Stimulated activated CD4-positive, alpha-beta T cell treated with anti-CD3 and anti-CD28 coated beads, Interleukin-15, amount 100 ng/mL, for 24 hours (primary cell): ENCODE results near the gene UNC5B.

ENCODE experiments used
- DNase-seq: peaks from one replicate; pipeline ENCODE4 v3.0.0-alpha.2; 2020

Gene UNC5B

GRCh38 chr10:71212318-71213126 is at the start of gene UNC5B:
UNC5B (plus strand) TSS chr10:71212570; CDS start chr10:71212986, 416 bp downstream.
- peak; percentile 80 for DNase-seq

- DNase-seq: no peak
Measured at GRCh38 chr10:71173466-71173865, 38.9 kb upstream of the UNC5B start.

GRCh38 chr10:71176661-71177060 is 35.7 kb upstream of the UNC5B start:
- DNase-seq: no peak

- no peak for DNase-seq
Measured at GRCh38 chr10:71177651-71178199, 34.6 kb upstream of the UNC5B start.

- no peak for DNase-seq
Measured at GRCh38 chr10:71178880-71179279, 33.5 kb upstream of the UNC5B start.

GRCh38 chr10:71179382-71179781 is 33.0 kb upstream of the UNC5B start:
- DNase-seq: no peak

GRCh38 chr10:71184421-71184820 is 27.9 kb upstream of the UNC5B start:
- no peak for DNase-seq

- no peak for DNase-seq
Measured at GRCh38 chr10:71185209-71185608, 27.2 kb upstream of the UNC5B start.

GRCh38 chr10:71187197-71187596 is 25.2 kb upstream of the UNC5B start:
- no peak for DNase-seq

GRCh38 chr10:71187600-71187999 is 24.8 kb upstream of the UNC5B start:
- DNase-seq: no peak

- DNase-seq: no peak
Measured at GRCh38 chr10:71188201-71188600, 24.2 kb upstream of the UNC5B start.

- no peak for DNase-seq
Measured at GRCh38 chr10:71191019-71191418, 21.4 kb upstream of the UNC5B start.

- no peak for DNase-seq
Measured at GRCh38 chr10:71191551-71192076, 20.8 kb upstream of the UNC5B start.

GRCh38 chr10:71193516-71193915 is 18.9 kb upstream of the UNC5B start:
- DNase-seq: no peak

GRCh38 chr10:71197955-71198354 is 14.4 kb upstream of the UNC5B start:
- DNase-seq: no peak

- DNase-seq: no peak
Measured at GRCh38 chr10:71201849-71202248, 10.5 kb upstream of the UNC5B start.

- no peak for DNase-seq
Measured at GRCh38 chr10:71202314-71202713, 10.1 kb upstream of the UNC5B start.

- no peak for DNase-seq
Measured at GRCh38 chr10:71203124-71203523, 9.2 kb upstream of the UNC5B start.

GRCh38 chr10:71203716-71204115 is 8.7 kb upstream of the UNC5B start:
- no peak for DNase-seq

- DNase-seq: no peak
Measured at GRCh38 chr10:71204746-71205145, 7.6 kb upstream of the UNC5B start.

- DNase-seq: no peak
Measured at GRCh38 chr10:71205468-71205867, 6.9 kb upstream of the UNC5B start.

GRCh38 chr10:71206911-71207310 is 5.5 kb upstream of the UNC5B start:
- DNase-seq: no peak

GRCh38 chr10:71207578-71207977 is 4.8 kb upstream of the UNC5B start:
- DNase-seq: no peak

- no peak for DNase-seq
Measured at GRCh38 chr10:71209352-71209715, 3.0 kb upstream of the UNC5B start.
